ENCODE results near the gene CNOT3. TPM values are rescaled to one million over a fixed set of nuclear protein-coding genes. Genes with fewer than 3 reads are reported as not detected.

Gene CNOT3
- total and polyA plus RNA-seq, 9 of the 15 experiments (the other 6 are each of a cell fraction or from before 2014, with no cell fraction given): 0.27 to 60.4 (median 9.9) TPM

DNA sequence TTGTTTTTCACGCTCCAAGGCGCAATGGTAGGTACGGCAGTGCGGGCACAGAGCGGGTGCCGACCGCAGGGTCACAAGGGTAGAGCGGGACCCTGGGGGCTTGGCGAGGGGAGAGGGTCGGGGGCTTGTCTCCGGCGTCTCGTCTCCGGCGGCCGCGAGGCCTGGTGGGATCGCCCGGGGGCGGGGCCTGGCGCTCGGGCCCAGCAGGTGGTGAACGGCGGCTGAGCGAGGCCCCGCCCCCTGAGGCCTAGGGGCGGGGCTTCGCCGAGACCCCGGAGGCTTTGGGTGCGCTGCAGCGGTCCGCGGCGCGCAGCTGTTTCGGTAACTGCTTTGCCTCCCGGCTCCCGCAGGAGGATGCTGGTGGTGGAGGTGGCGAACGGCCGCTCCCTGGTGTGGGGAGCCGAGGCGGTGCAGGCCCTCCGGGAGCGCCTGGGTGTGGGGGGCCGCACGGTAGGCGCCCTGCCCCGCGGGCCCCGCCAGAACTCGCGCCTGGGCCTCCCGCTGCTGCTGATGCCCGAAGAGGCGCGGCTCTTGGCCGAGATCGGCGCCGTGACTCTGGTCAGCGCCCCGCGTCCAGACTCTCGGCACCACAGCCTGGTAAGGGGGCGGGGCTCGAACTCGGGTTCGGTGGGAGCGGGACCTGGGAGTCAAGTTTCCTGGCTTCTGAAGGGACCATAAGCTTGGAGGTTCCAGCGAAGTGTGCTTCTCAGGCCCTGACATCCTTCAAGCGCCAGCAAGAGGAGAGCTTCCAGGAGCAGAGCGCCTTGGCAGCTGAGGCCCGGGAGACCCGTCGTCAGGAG is 53.6 kb downstream of the CNOT3 start, which contains the start of gene TSEN34 (continued):
- TF ChIP-seq FIP1L1 (IDR thresholded peaks at IDR 0.05; ENCODE audit: low read depth, low read length, poor library complexity, severe bottlenecking) (peak; percentile 12), KDM4B (IDR thresholded peaks at IDR 0.05; ENCODE audit: borderline replicate concordance in 2 of 2, low read depth in 1 of 2) (no peak), ZNF197 (CRISPR knock-in tag; IDR thresholded peaks at IDR 0.05; ENCODE audit: low read depth) (no peak), HDAC2 (IDR thresholded peaks at IDR 0.05) (0 out of 2 replicates have a peak, but pooled peaks have one; percentile 18), U2AF1 (optimal IDR thresholded peaks at IDR 0.05; ENCODE audit: low read depth, low read length) (peak; percentile 67), U2AF2 (optimal IDR thresholded peaks at IDR 0.05; ENCODE audit: low read depth, low read length) (no peak), SOX6 (IDR thresholded peaks at IDR 0.05) (no peak), MTA3 (IDR thresholded peaks at IDR 0.05; ENCODE audit: borderline replicate concordance) (peak; percentile 74), FOXK2 (conservative IDR thresholded peaks at IDR 0.05 in 1 of 2, IDR thresholded peaks at IDR 0.05 in 1 of 2; ENCODE audit: low read depth in 2 of 2) (peak in 1 of 2 experiments; percentile 82; a peak in 2 of 4 replicates), MCM5 (IDR thresholded peaks at IDR 0.05; ENCODE audit: low read depth) (no peak), PTTG1 (tag; IDR thresholded peaks at IDR 0.05; ENCODE audit: low read depth) (no peak), ZNF232 (CRISPR knock-in tag; IDR thresholded peaks at IDR 0.05) (no peak), FUS (optimal IDR thresholded peaks at IDR 0.05; ENCODE audit: low read depth, low read length) (peak; percentile 76), ZNF431 (CRISPR knock-in tag; IDR thresholded peaks at IDR 0.05) (0 out of 2 replicates have a peak, but pooled peaks have one; percentile 30), EP400 (IDR thresholded peaks at IDR 0.05) (no peak), MYC (IDR thresholded peaks at IDR 0.05; ENCODE audit: low read depth, low read length) (peak; percentile 28; the same call in 1 of the 2 replicates), MYC (CRISPR knock-in tag; IDR thresholded peaks at IDR 0.05; ENCODE audit: borderline replicate concordance, low read depth) (no peak), BCL6 (CRISPR knock-in tag; IDR thresholded peaks at IDR 0.05) (no peak)
- TF ChIP-seq, protein P1, sequence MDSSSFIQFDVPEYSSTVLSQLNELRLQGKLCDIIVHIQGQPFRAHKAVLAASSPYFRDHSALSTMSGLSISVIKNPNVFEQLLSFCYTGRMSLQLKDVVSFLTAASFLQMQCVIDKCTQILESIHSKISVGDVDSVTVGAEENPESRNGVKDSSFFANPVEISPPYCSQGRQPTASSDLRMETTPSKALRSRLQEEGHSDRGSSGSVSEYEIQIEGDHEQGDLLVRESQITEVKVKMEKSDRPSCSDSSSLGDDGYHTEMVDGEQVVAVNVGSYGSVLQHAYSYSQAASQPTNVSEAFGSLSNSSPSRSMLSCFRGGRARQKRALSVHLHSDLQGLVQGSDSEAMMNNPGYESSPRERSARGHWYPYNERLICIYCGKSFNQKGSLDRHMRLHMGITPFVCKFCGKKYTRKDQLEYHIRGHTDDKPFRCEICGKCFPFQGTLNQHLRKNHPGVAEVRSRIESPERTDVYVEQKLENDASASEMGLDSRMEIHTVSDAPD (CRISPR knock-in tag; IDR thresholded peaks at IDR 0.05): no peak
- TF ChIP-seq, protein P2, sequence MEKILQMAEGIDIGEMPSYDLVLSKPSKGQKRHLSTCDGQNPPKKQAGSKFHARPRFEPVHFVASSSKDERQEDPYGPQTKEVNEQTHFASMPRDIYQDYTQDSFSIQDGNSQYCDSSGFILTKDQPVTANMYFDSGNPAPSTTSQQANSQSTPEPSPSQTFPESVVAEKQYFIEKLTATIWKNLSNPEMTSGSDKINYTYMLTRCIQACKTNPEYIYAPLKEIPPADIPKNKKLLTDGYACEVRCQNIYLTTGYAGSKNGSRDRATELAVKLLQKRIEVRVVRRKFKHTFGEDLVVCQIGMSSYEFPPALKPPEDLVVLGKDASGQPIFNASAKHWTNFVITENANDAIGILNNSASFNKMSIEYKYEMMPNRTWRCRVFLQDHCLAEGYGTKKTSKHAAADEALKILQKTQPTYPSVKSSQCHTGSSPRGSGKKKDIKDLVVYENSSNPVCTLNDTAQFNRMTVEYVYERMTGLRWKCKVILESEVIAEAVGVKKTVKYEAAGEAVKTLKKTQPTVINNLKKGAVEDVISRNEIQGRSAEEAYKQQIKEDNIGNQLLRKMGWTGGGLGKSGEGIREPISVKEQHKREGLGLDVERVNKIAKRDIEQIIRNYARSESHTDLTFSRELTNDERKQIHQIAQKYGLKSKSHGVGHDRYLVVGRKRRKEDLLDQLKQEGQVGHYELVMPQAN (IDR thresholded peaks at IDR 0.05; ENCODE audit: borderline replicate concordance): peak; percentile 58; the same call in 1 of the 2 replicates
- TF ChIP-seq, protein P3, sequence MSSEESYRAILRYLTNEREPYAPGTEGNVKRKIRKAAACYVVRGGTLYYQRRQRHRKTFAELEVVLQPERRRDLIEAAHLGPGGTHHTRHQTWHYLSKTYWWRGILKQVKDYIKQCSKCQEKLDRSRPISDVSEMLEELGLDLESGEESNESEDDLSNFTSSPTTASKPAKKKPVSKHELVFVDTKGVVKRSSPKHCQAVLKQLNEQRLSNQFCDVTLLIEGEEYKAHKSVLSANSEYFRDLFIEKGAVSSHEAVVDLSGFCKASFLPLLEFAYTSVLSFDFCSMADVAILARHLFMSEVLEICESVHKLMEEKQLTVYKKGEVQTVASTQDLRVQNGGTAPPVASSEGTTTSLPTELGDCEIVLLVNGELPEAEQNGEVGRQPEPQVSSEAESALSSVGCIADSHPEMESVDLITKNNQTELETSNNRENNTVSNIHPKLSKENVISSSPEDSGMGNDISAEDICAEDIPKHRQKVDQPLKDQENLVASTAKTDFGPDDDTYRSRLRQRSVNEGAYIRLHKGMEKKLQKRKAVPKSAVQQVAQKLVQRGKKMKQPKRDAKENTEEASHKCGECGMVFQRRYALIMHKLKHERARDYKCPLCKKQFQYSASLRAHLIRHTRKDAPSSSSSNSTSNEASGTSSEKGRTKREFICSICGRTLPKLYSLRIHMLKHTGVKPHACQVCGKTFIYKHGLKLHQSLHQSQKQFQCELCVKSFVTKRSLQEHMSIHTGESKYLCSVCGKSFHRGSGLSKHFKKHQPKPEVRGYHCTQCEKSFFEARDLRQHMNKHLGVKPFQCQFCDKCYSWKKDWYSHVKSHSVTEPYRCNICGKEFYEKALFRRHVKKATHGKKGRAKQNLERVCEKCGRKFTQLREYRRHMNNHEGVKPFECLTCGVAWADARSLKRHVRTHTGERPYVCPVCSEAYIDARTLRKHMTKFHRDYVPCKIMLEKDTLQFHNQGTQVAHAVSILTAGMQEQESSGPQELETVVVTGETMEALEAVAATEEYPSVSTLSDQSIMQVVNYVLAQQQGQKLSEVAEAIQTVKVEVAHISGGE (CRISPR knock-in tag; IDR thresholded peaks at IDR 0.05): 0 out of 6 replicates have a peak, but pooled peaks of 1 of the 3 experiments have one; percentile 19

Data from K562 (cell line).